ENCODE measurements around the gene KCNJ4.

Gene KCNJ4

DNA sequence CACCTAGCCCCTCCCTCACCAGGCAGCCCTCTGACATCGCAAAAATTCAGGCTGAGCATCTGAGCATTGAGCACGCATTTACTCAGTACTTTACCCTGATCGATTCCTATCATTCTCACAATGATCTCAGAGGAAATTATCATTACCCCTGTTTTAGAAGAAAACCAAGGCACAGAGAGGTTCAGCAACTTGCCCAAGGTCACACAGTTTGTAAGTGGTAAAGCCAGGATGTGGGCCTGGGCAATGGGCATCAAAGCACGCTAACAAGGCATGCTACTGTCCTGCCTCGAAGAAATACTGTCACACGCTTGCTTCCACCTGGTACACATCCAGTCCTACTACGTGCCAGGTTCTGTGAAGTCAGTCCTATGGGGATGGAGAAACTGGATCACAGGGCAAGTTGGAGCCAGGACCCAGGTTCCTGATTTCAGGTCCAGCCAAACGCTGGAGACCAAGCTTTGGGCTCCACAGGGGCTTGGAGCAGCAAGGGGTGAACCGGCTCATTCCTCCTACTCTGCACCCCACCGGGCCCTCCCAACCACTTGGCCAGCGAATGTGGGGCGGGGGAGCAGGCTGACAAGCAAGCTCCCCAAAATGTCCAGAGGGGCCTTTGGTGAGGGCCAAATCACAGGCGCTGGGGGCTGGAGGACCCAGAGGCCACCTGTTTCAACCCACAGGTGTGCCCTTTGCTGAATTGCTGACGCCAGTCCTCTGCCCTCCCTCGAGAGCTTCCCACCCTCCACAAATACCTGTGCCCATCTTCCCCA, 18.2 kb downstream of the KCNJ4 start:
- TF ChIP-seq, protein P1, sequence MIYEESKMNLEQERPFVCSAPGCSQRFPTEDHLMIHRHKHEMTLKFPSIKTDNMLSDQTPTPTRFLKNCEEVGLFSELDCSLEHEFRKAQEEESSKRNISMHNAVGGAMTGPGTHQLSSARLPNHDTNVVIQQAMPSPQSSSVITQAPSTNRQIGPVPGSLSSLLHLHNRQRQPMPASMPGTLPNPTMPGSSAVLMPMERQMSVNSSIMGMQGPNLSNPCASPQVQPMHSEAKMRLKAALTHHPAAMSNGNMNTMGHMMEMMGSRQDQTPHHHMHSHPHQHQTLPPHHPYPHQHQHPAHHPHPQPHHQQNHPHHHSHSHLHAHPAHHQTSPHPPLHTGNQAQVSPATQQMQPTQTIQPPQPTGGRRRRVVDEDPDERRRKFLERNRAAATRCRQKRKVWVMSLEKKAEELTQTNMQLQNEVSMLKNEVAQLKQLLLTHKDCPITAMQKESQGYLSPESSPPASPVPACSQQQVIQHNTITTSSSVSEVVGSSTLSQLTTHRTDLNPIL (CRISPR knock-in tag; IDR thresholded peaks at IDR 0.05; ENCODE audit: low read depth): no peak
- TF ChIP-seq ZFP30 (CRISPR knock-in tag; IDR thresholded peaks at IDR 0.05): no peak
- no peak for TF ChIP-seq RARB (CRISPR knock-in tag; IDR thresholded peaks at IDR 0.05)
- TF ChIP-seq ZC3H10 (CRISPR knock-in tag; IDR thresholded peaks at IDR 0.05): no peak
- TF ChIP-seq TOX (CRISPR knock-in tag; IDR thresholded peaks at IDR 0.05; ENCODE audit: borderline replicate concordance): no peak
- TF ChIP-seq, protein P2, sequence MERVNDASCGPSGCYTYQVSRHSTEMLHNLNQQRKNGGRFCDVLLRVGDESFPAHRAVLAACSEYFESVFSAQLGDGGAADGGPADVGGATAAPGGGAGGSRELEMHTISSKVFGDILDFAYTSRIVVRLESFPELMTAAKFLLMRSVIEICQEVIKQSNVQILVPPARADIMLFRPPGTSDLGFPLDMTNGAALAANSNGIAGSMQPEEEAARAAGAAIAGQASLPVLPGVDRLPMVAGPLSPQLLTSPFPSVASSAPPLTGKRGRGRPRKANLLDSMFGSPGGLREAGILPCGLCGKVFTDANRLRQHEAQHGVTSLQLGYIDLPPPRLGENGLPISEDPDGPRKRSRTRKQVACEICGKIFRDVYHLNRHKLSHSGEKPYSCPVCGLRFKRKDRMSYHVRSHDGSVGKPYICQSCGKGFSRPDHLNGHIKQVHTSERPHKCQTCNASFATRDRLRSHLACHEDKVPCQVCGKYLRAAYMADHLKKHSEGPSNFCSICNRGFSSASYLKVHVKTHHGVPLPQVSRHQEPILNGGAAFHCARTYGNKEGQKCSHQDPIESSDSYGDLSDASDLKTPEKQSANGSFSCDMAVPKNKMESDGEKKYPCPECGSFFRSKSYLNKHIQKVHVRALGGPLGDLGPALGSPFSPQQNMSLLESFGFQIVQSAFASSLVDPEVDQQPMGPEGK (CRISPR knock-in tag; IDR thresholded peaks at IDR 0.05; ENCODE audit: borderline replicate concordance): no peak
- TF ChIP-seq PPARA (CRISPR knock-in tag; IDR thresholded peaks at IDR 0.05; ENCODE audit: borderline replicate concordance): no peak
- no peak for TF ChIP-seq OSR1 (CRISPR knock-in tag; IDR thresholded peaks at IDR 0.05)
- TF ChIP-seq, protein P3, sequence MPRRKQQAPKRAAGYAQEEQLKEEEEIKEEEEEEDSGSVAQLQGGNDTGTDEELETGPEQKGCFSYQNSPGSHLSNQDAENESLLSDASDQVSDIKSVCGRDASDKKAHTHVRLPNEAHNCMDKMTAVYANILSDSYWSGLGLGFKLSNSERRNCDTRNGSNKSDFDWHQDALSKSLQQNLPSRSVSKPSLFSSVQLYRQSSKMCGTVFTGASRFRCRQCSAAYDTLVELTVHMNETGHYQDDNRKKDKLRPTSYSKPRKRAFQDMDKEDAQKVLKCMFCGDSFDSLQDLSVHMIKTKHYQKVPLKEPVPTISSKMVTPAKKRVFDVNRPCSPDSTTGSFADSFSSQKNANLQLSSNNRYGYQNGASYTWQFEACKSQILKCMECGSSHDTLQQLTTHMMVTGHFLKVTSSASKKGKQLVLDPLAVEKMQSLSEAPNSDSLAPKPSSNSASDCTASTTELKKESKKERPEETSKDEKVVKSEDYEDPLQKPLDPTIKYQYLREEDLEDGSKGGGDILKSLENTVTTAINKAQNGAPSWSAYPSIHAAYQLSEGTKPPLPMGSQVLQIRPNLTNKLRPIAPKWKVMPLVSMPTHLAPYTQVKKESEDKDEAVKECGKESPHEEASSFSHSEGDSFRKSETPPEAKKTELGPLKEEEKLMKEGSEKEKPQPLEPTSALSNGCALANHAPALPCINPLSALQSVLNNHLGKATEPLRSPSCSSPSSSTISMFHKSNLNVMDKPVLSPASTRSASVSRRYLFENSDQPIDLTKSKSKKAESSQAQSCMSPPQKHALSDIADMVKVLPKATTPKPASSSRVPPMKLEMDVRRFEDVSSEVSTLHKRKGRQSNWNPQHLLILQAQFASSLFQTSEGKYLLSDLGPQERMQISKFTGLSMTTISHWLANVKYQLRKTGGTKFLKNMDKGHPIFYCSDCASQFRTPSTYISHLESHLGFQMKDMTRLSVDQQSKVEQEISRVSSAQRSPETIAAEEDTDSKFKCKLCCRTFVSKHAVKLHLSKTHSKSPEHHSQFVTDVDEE (CRISPR knock-in tag; IDR thresholded peaks at IDR 0.05): no peak
- TF ChIP-seq ARNTL (CRISPR knock-in tag; IDR thresholded peaks at IDR 0.05; ENCODE audit: borderline replicate concordance, low read depth): no peak
- no peak for TF ChIP-seq ZNF8 (CRISPR knock-in tag; IDR thresholded peaks at IDR 0.05)
- no peak for TF ChIP-seq ZNF70 (CRISPR knock-in tag; IDR thresholded peaks at IDR 0.05)
- no peak for ATAC-seq

DNA sequence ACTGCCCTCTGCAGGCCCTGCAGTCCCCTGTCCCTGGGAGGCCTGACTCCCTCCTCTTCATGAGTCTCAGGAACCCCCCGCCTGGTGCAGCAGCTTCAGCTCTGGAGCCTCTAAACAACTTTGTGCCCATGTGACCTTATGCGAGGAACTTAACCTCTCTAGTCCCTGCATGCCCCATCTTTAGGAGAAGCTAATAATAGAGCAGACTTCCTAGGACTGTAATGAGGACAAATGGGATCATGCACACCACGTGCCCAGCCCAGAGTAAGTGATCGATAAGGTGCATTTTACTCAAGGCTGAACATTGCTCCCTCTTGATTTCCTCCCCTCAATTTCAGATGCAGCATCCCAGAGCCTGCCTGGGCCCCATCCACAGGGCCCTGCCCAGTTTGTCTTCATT, 19.0 kb downstream of the KCNJ4 start:
- no peak for TF ChIP-seq ZNF70 (CRISPR knock-in tag; IDR thresholded peaks at IDR 0.05)
- no peak for TF ChIP-seq ZNF565 (CRISPR knock-in tag; conservative IDR thresholded peaks at IDR 0.05; ENCODE audit: low read depth)
- TF ChIP-seq ESRRG (CRISPR knock-in tag; IDR thresholded peaks at IDR 0.05): no peak
- TF ChIP-seq OSR1 (CRISPR knock-in tag; IDR thresholded peaks at IDR 0.05): no peak
- no peak for TF ChIP-seq ZFP3 (CRISPR knock-in tag; IDR thresholded peaks at IDR 0.05)
- TF ChIP-seq ARNTL (CRISPR knock-in tag; IDR thresholded peaks at IDR 0.05; ENCODE audit: borderline replicate concordance, low read depth): no peak
- TF ChIP-seq, protein P4, sequence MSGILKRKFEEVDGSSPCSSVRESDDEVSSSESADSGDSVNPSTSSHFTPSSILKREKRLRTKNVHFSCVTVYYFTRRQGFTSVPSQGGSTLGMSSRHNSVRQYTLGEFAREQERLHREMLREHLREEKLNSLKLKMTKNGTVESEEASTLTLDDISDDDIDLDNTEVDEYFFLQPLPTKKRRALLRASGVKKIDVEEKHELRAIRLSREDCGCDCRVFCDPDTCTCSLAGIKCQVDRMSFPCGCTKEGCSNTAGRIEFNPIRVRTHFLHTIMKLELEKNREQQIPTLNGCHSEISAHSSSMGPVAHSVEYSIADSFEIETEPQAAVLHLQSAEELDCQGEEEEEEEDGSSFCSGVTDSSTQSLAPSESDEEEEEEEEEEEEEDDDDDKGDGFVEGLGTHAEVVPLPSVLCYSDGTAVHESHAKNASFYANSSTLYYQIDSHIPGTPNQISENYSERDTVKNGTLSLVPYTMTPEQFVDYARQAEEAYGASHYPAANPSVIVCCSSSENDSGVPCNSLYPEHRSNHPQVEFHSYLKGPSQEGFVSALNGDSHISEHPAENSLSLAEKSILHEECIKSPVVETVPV (CRISPR knock-in tag; IDR thresholded peaks at IDR 0.05): no peak
- TF ChIP-seq RARB (CRISPR knock-in tag; IDR thresholded peaks at IDR 0.05): no peak
- no peak for TF ChIP-seq TOX (CRISPR knock-in tag; IDR thresholded peaks at IDR 0.05; ENCODE audit: borderline replicate concordance)
- no peak for TF ChIP-seq ISL1 (CRISPR knock-in tag; IDR thresholded peaks at IDR 0.05)
- no peak for TF ChIP-seq TCF4 (CRISPR knock-in tag; IDR thresholded peaks at IDR 0.05; ENCODE audit: borderline replicate concordance)
- TF ChIP-seq, protein P2 (CRISPR knock-in tag; IDR thresholded peaks at IDR 0.05; ENCODE audit: borderline replicate concordance): no peak
- TF ChIP-seq, protein P1 (CRISPR knock-in tag; IDR thresholded peaks at IDR 0.05; ENCODE audit: low read depth): no peak
- TF ChIP-seq PPARA (CRISPR knock-in tag; IDR thresholded peaks at IDR 0.05; ENCODE audit: borderline replicate concordance): no peak
- no peak for TF ChIP-seq SNAI2 (CRISPR knock-in tag; IDR thresholded peaks at IDR 0.05)
- no peak for TF ChIP-seq GLIS3 (CRISPR knock-in tag; IDR thresholded peaks at IDR 0.05)
- TF ChIP-seq, protein P3 (CRISPR knock-in tag; IDR thresholded peaks at IDR 0.05): no peak
- no peak for TF ChIP-seq ZC3H10 (CRISPR knock-in tag; IDR thresholded peaks at IDR 0.05)

More for the DNA sequence above, 19.0 kb downstream of the KCNJ4 start:
- ATAC-seq: no peak
